ENCODE measurements around the gene TBC1D19.
"Not testable (repeated sequence)": the region's sequence is repeated elsewhere in the genome, so short reads cannot be mapped to it uniquely, and the experiment has no call there.

Gene TBC1D19

DNA sequence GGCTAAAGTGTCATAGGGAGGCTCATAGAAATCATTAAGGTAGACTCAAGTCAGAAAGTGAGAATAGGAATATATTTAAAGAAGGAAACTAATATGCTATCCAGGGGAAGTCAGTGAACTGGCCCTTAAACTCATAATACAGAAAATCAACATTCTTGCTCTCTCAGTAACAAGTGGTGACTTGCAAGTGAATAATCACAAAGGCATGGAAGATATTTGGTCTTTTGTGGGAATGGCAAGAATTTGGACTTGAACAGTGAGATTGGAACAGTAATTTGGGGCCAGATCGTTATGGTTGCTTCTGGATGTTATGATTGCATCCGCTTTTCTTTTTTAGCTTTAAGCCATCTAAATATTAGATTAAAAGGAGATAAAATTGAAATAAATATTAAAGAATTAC is 103.8 kb downstream of the TBC1D19 start:
- DNase-seq: no peak

DNA sequence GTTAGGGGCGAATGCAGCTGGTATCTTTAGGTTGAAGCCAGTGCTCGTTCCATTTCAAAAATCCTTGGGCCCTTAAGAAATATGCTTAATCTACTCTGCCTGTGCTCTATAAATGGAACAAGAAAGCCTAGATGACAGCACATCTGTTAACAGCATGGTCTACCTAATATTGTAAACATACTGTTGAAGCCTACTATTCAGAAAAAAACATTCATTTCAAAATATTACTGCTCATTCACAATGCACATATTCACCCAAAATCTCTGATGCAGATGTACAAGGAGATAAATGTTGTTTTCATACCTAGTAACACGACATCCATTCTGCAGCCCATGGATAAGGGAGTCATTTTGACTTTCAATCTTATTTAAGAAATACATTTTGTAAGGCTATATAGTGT is 106.6 kb downstream of the TBC1D19 start:
- no peak for DNase-seq

DNA sequence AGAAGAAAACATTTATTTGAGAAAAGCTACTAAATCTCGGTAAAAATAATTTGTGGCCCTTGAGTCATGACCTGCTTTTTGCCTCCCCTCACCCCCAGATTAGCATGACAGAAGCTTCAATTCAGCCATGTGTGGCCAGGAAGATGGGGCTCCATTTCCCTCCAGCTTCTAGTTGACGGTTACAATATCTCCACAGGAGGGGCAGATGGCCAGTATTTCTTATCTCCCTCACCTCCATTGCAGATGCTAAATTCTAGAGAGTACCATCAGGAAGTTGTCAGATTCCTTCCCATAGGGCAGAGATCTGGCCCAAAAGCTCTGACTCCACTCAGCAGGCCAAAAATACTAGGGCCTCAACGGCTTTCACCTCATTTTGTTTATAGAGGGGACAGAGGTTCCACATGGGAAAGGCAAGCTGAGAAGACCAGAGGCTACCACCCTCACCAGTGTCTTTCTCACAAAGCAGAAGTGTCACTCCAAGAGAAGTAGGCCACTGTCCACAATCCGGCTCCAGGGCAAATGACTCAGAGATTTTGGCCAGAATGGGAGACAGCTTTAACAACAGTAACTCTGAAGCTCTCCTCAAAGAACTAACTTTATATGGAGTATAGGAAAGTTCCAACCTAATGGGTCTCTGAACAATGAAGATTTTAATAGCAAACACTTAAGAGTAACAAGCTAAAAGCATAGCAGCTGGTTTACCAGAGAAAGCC is 108.3 kb downstream of the TBC1D19 start:
- DNase-seq: no peak

DNA sequence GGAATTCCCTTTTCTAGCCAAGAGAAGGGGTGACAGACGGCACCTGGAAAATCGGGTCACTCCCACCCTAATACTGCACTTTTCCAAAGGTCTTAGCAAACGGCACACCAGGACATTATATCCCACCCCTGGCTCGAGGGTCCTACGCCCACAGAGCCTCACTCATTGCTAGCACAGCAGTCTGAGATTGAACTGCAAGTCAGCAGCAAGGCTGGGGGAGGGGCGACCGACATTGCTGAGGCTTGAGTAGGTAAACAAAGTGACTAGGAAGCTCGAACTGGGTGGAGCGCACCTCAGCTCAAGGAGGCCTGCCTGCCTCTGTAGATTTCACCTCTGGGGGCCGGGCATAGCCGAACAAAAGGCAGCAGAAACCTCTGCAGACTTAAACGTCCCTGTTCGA is 110.2 kb downstream of the TBC1D19 start:
- not testable (repeated sequence) for DNase-seq

DNA sequence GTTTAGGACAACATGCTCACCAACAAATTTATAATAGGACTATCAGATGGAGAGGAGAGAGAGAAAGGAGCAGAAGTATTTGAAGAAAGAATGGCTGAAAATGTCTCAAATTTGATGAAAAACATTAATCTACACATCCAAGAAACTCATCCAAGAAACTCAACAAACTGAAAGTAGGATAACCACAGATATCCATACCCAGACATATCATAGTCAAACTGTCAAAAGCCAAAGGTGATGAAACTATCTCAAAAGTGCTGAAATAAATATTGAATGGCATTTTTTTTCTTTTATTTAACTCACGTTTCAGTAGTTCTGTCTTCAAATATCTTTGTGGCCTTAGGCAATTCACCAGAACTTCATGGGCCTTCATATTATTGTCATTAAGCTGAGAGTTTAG is 116.2 kb downstream of the TBC1D19 start:
- no peak for DNase-seq

DNA sequence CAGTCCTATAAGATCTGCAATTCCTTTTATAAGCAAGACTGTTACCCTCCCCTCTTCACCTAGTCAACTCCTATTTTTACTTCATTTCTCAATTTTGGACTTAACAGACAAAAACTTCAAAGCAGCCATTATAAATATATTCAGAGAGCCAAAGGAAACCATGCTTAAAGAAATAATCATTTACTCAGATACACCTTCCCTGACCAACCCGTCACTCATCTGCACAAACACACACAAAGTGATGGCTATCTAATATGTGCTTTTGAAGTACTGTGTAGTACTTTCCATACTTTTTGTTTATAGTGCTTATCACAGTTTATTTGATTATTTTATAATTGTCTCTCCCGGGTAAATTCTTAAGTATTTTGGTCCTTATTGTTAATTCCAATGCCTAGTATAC is 117.2 kb downstream of the TBC1D19 start:
- no peak for DNase-seq

DNA sequence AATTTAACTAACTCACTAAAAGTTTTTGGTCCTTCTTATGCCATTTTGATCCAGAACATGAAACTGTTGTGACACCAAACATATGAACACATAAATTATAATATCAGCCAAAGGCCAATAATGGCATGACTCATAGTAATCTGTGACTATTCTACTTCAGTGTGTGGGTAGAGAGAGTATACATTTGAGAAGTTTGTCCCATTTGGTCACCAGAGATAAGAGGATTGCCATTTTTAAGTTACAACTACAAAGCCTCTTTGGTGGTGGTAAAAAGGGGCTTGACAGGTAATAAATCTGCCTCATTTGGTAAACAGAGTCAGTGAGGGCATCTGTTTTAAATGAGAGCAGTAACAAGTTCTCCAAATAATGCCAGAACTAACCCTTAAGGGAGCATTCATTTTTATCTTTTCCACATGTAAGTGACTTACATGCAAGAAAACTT is 117.9 kb downstream of the TBC1D19 start:
- no peak for DNase-seq

DNA sequence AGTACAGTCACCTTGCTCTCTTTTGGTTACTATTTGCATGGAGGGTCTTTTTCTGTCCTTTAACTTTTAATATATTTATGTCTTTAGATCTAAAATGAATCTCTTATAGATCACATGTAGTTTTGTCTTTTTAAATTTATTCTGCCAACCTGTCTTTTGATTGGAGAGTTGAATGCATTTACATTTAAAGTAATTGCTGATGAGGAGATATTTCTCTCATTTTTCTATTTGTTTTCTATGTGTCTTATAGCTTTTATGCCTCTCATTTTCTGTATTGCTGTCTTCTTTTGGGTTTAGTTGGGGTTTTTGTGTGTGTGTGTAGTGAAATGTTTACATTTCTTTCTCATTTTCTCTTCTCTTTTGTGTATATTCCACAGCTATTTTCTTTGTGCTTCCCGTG is 123.5 kb downstream of the TBC1D19 start:
- no peak for DNase-seq

DNA sequence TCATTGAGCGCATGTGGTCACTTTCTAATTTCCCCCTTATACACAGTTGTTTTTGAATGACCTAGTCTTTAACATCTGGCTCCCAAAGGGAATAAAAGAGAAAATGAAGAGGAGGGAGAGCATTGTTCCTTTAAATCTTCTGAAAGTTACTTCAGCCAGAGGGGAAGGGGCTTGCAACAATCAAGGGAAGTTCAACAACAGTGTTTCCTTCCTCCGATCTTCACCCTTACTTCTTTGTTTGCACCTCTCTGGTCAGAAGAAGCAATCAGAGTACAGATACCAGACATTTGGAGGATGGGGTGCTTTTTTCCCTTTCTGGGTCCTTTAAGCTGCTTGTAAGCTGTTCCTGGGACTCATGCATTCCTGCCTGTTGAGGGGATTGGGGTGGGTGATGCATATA is 125.4 kb downstream of the TBC1D19 start:
- no peak for DNase-seq

DNA sequence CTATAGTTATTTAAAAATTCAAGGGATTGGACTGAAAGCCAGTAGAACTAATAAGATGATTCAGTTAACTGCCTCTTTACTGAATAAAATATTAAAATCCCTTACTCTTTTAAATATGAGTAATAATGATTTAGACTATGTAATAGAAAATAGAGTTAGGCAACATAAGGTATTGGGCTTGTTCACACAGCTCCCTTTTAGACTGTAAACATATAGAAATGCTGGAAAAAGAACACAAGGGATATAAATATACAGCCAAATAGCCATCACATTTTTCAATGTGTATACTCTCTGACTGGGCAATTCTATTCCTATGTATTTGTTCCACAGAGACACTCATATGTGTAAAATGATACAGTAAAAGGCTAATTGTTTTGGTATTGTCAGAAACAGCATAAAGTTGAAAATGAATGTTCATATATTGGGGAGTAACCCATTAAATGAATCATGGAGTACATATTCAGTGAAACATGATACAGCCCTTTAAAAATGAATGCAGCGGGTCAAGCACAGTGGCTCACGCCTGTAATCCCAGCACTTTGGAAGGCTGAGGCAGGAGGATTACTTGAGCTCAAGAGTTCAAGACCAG is 129.8 kb downstream of the TBC1D19 start:
- no peak for DNase-seq

DNA sequence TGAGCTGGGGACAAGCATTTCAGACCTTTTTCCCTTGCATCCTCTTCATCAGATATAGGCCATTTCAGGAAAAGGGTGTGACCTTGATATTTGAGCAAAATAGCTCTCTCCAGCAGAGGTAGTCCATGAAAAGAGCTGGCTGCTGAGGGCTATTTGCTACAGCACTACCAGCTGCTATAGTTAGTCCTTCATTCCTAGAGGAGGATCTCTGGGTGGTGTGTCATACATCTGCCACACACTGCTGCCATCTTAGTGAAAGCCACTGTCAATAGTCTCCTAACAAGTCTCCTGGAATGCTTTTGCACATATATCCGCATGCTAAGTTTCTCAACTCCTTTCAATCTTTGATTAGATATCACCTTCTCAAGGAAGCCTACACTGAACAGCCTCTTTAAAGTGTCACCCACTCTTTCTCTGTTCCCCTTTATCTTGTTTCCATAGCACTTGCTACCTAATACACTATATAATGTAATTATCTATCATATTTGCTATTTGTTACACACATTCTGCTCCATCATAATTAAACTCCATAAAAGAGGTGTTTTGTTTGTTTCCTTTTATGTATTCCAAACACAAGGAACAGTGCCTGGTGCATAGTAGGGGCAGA is 131.9 kb downstream of the TBC1D19 start:
- no peak for DNase-seq

DNA sequence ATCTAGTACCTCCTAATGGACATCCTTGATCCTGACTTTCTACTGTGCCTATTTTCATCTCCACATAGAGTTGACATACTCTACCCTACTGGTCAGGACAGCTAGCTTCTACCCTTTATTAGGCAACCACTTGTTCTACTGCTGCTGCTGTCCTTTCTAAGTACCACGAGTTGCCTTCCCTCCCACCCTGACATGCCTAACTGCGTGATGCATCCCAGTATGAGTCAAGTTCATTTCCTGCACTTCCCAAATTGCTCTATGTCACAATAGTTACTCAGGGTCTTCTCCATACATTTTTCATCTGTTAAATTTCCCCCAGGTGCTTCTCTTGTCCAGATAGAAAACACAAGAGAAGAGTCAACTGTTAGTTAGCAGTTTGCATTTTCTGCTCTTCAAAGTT is 133.4 kb downstream of the TBC1D19 start:
- DNase-seq: no peak

DNA sequence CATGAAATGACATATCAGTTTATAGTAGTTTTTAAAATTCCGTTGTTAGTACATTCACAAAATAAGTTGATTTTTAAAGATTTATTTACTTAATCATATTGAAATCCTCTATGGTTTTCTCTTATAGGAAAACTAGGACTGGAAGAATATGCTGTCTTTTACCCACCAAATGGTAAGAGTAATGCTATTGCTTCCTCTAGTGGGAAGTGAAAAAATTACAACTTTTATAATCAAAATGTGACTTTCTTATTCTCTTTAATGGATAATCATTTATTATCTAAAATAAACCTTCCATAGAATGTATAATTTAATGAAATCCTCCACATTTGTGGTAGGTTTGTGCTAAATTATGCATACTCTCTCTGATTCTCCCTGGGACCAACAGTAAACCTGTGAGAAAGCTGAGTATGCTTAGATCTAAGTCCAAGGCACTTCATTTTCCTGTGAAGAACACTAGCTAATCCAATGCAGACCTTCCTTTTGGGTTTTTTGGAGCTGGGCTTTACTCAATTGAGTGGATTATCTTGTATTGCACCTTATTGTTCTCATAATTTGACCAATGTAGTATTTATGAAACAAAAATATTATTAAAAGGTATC is 136.2 kb downstream of the TBC1D19 start:
- DNase-seq: no peak

DNA sequence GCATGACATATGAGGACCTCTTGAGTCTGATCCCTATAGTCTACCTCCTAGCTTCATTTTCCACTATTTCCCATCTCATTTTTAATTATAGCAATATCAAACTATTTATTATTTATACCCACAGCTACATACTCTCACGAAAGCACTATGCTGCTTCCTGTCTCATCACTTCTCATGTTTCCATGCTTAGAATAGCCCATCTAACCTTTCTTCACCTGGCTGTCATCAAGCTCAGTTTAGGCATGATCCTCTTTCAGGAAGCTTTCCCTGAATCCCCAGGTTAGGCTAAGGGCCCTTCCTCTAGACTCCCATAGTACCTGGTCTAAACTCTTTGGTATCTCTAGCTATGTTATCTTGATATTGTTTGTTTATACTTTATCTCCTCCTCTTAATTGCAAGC is 137.8 kb downstream of the TBC1D19 start:
- DNase-seq: no peak

DNA sequence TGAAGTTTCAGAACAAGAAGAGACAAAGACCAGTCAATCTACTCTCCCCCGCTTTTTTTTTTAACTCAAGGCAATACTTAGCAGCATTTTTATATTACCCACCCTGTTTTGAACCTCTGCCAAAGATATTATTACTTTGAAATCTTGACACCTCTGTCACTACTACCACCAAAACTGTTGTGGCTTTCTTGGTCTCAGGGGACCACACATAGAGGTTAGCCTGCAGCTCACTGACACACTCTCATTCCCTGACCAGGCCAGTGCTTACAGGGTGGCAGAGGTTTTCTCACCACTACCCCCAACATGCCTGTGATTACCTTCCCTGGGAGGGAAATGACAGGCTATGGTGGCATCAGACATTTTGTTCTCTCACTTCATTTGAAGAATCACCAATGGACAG is 139.3 kb downstream of the TBC1D19 start:
- no peak for DNase-seq

DNA sequence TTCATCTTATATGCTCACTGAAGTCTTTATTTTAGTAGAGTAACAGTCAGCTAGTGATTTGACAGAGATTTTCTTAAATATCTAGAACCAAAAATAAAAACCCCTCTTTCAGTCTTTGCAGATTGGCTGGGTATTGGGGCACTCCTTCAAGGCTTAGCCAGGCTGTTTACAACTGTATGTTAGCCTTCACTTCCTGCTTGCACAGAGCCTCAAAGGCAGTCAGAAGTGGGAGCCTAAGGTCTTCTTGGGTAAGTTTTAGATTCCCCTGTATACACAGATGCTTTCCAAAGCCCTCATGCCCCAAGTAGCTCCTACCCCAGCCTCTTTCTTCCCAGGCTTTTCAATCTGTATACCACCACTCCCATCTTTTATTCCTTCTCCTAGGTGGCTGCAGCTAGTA is 140.7 kb downstream of the TBC1D19 start:
- no peak for DNase-seq

DNA sequence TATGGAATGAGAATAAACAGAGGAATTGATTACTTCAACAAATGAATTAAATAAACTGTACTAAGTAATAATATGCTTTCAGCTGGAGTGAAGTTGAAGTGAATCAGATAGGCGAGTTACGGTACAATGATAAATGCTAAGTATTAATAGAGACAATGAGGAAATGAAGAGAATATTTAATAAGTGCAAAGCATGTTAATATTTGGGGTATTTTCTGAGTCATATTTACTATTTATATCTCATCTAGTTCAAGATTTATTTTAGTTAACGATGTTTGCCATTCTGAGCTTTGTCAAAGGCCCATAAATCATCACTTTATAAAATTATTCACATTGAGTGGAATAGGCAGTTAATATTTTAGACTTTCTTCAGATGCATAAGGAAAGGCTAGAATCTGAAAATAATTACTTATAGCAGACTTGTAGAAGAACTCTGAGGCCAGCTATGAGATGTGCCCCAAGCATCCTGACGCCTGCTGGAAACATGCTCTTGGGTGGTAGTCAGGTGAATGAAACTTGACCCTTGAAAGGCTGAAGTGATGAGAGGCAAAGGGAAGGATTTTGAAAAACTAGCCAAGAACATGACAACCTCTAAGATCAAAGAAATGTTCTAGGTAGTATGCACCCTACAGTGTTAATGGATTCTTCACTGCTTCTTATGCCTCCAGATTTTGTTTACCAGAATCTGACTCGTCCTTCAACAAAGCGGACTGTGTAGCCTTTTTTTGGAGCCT is 142.9 kb downstream of the TBC1D19 start:
- DNase-seq: no peak

DNA sequence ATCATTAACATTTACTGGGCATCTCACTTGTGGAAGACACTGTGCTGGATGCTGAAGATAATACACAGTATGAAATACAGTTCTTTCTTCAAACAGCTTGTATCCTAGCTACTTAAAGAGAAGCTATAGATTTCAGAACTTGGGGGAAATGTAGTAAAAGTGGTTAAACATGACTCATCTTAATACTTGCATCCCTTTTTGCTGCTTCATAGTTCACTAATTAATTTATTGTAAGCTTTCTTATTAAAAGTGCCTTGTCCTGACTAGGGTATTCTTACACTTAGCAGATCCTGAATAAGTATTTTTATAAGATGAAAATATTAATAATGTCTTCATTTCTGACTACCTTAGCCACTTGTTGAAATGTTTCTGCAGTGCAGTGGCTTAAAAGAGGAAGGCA is 144.0 kb downstream of the TBC1D19 start:
- no peak for DNase-seq

DNA sequence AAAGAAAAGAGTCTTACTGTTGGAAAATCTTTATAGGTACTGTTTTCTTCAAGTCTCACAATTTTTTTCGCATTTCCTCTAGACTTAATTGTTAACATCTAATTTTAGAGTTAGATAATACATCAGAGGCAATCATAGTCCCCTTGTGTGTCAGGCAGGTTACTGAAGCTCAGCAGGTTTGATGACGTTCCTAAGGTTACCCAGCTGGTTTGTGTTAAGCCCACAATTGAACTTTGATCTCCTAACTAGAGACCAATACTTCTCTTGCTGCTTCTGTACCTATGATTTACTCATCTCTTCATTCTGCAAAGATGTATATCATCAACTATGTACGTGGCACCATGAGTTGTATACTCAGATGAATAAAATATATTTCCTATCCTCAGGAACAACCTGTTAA is 145.1 kb downstream of the TBC1D19 start:
- DNase-seq: no peak

DNA sequence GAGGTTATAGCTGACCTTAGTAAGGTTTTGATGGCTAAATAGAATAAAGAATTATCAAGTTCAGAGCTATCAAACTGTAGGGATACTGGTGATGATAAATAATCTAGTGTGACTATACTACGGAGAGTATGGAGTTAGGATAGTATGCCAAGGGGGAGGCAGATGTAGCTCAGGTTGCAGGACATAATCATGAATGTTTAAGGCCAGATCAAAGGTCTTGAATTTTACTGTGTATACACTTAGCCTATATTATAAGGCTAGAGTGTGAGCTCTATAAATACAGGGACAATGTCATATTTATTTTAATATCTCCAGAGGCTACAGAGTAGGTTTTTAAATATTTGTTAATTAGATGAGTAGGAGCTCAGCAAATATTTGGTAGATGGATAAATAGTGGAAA is 145.7 kb downstream of the TBC1D19 start:
- DNase-seq: no peak

DNA sequence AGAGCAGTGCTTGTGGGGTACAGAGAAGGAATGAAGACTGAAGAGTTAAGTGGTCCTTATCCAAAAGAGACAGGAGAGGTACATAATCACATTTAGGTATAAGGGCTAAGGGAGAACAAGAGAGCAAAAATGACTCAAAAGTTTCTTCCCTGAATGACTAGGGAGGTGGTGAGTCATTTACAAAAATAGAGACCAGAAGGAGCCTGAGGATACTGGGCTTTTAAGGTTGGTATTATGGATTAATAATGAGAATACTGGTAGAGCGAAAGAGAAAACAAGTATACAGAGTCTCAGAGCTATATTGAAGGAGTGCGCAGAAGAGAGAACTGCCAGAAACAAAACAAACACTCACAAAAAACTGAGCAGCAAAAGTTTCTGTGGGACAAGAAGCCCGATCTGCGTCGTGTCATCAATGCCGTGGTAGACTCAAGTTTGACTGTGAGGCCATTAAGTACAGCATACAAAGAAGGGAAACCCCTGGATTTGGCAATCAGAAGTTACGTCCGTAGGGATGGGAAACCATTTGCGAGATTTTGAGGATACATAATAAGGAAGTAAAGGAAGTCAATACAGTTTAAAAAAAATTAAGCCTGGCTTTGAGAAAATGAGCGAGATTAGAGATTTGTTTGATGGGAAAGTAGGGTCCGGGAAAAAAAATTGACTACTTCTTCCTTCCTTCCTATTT is 147.6 kb downstream of the TBC1D19 start:
- DNase-seq: no peak

DNA sequence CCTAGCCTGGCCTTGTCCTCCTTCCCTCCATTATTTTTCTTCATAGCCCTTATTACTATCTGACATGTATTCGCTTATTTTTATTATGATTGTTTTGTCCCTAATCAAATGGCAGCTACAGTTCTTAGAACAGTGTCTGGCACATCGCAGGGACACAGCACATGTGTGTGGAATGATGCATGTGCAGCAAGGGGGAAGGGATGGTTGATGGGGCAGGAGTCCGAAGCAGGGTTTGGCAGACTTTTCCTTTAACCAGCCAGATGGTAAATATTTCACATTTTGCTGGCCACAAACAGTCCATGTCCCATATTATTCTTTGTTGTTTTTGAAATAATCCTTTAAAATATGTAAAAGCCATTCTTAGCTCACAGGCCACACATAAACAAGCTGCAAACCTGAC is 148.5 kb downstream of the TBC1D19 start:
- DNase-seq: no peak

DNA sequence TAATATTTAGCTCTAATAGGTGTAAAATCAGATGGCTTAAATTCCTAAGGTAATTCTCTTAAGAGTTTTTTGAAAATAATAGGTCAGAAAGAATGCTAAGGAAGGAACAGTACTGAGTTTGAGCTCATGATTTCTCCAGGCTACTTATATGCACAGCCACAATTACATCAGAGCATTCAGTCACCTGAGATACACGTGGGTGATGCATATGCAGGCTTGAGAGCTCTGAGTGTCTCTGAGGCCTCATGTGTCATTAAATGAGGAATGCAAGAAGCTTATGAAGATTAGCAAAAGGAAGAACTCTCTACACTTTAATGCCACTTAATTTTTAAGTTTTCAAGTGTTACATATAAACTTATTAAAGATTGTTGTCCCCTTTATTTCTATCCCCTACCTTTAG is 152.7 kb downstream of the TBC1D19 start:
- DNase-seq: no peak

Data from COR-L47 (cell line).